Nephron (organoid): ENCODE measurements around the gene LRRC73.
"Not testable (repeated sequence)": the region's sequence is repeated elsewhere in the genome, so short reads cannot be mapped to it uniquely, and the experiment has no call there.

Experiments
- H3K27ac Mint-ChIP-seq, 3 experiments: 2 replicates each; pipeline ENCODE4 v1.8.0; 2020; ENCODE audit warnings: mixed read lengths in 3 of 3, mild to moderate bottlenecking in 2 of 3, moderate library complexity in 1 of 3
- H3K27me3 Mint-ChIP-seq: 2 replicates; pipeline ENCODE4 v1.8.0; 2021; ENCODE audit warnings: low read depth, mild to moderate bottlenecking, moderate library complexity, mixed read lengths
- H3K36me3 Mint-ChIP-seq: 2 replicates; pipeline ENCODE4 v1.8.0; 2020; ENCODE audit warnings: low read depth, mixed read lengths
- H3K4me1 Mint-ChIP-seq: 2 replicates; pipeline ENCODE4 v1.8.0; 2020; ENCODE audit warnings: mixed read lengths
- H3K4me3 Mint-ChIP-seq, 3 experiments: 2 replicates each; pipeline ENCODE4 v1.8.0; 2020; ENCODE audit warnings: mild to moderate bottlenecking in 3 of 3, mixed read lengths in 3 of 3, moderate library complexity in 2 of 3
- H3K9me3 Mint-ChIP-seq: 2 replicates; pipeline ENCODE4 v1.8.0; 2020; ENCODE audit warnings: mixed read lengths
- TF ChIP-seq, protein P1 (sequence below), 3 experiments: fragments of 200-600 bp; sonication (generic); IDR thresholded peaks; one replicate each; pipeline ENCODE4 v1.5.0; 2021; ENCODE audit warnings: antibody characterized with exemption in 3 of 3; ENCODE audit not compliant: unreplicated experiment in 3 of 3

The LRRC73 gene

DNA sequence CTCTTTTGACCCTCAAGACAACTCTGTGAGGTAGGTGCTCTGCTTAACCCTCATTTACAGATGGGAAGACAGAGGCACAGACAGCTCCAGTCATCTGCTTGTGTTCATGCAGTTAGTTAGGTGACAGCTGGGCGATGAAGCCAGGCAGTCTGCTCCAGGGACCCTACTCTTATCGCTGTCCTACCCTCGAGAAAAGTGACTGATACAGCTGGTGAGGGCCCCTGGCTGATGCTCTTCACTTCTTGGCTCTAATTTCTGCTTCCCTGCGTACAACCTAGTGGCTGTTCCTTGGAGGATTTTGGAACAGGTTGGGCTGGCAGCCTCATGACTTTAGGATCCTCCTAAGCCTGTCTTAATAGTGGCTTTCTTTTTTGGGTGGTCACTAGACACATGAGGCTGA lies 41.9 kb downstream of the LRRC73 start:
- TF ChIP-seq, protein P1, sequence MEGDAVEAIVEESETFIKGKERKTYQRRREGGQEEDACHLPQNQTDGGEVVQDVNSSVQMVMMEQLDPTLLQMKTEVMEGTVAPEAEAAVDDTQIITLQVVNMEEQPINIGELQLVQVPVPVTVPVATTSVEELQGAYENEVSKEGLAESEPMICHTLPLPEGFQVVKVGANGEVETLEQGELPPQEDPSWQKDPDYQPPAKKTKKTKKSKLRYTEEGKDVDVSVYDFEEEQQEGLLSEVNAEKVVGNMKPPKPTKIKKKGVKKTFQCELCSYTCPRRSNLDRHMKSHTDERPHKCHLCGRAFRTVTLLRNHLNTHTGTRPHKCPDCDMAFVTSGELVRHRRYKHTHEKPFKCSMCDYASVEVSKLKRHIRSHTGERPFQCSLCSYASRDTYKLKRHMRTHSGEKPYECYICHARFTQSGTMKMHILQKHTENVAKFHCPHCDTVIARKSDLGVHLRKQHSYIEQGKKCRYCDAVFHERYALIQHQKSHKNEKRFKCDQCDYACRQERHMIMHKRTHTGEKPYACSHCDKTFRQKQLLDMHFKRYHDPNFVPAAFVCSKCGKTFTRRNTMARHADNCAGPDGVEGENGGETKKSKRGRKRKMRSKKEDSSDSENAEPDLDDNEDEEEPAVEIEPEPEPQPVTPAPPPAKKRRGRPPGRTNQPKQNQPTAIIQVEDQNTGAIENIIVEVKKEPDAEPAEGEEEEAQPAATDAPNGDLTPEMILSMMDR (IDR thresholded peaks at IDR 0.05; ENCODE audit: unreplicated experiment in 3 of 3): no peak
- H3K9me3 Mint-ChIP-seq: no peaks in the 10 kb centered on the region
- peaks cover 13% of the 10 kb centered on the region for H3K27me3 Mint-ChIP-seq
- H3K4me1 Mint-ChIP-seq: no peaks in the 10 kb centered on the region
- no peak overlapping the region for H3K27ac Mint-ChIP-seq
- no peak overlapping the region for H3K4me3 Mint-ChIP-seq
- H3K36me3 Mint-ChIP-seq: no peaks in the 10 kb centered on the region

DNA sequence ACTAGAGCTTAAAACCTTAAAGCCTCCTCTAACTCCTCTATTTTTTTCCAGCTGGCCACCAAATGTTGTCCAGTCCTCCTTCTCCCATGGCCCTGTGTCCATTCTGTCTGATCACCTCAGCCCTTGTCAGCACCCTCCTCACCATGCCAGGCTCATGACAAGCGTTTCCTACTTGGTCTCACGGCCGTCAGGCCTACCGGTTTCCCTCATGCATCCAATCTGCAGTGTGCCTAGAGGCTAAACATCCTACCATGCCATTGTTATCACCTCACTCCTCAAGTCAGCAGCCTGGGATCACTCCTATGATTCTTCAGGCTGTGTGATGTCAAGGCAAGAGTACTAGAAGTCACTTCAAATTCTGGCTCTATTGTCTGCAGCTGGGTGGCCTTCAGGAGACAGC lies 42.4 kb downstream of the LRRC73 start:
- TF ChIP-seq, protein P1 (IDR thresholded peaks at IDR 0.05; ENCODE audit: unreplicated experiment in 3 of 3): no peak
- no peak overlapping the region for H3K27ac Mint-ChIP-seq
- H3K9me3 Mint-ChIP-seq: no peaks in the 10 kb centered on the region
- no peaks in the 10 kb centered on the region for H3K4me1 Mint-ChIP-seq
- H3K27me3 Mint-ChIP-seq: peaks cover 14% of the 10 kb centered on the region
- no peak overlapping the region for H3K4me3 Mint-ChIP-seq
- no peaks in the 10 kb centered on the region for H3K36me3 Mint-ChIP-seq

DNA sequence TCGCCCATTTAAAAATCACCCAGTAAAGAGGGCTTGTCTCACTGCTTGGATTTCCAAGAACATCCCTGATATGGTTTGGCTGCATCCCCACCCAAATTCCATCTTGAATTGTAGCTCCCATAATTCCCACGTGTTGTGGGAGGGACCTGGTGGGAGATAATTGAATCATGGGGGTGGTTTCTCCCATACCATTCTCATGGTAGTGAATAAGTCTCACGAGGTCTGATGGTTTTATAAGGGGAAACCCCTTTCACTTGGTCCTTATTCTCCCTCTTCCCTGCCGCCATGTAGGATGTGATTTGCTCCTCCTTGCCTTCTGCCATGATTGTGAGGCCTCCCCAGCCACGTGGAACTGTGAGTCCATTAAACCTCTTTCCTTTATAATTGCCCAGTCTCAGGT lies 42.9 kb downstream of the LRRC73 start:
- H3K27ac Mint-ChIP-seq, H3K4me1 Mint-ChIP-seq, H3K4me3 Mint-ChIP-seq, H3K9me3 Mint-ChIP-seq, H3K36me3 Mint-ChIP-seq: not testable (repeated sequence)
- peaks cover 19% of the 10 kb centered on the region for H3K27me3 Mint-ChIP-seq

DNA sequence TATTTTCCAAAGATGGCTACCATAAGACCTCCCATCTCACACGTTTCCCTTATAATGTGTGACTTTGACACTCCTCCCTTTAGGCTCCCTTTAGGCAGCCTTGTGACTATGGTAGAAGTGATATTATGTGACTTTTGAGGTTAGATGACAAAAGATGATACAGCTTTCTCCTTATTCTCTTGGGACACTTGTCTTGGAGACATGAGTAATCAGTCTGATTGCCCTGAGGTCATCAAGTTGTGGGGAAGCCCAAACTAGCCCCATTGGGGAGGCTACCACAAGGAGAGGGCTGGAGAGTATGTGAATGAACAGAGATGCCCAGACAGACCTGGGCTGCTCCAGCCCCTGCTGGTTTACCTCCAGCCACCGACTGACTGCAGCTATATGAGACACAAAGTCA lies 44.2 kb downstream of the LRRC73 start:
- Mint-ChIP-seq H3K36me3 (no peaks in the 10 kb centered on the region), H3K27me3 (peaks cover 30% of the 10 kb centered on the region), H3K4me1 (no peaks in the 10 kb centered on the region), H3K9me3 (no peaks in the 10 kb centered on the region), H3K4me3 (no peak overlapping the region), H3K27ac (no peak overlapping the region)
- TF ChIP-seq, protein P1 (IDR thresholded peaks at IDR 0.05; ENCODE audit: unreplicated experiment in 3 of 3): no peak

DNA sequence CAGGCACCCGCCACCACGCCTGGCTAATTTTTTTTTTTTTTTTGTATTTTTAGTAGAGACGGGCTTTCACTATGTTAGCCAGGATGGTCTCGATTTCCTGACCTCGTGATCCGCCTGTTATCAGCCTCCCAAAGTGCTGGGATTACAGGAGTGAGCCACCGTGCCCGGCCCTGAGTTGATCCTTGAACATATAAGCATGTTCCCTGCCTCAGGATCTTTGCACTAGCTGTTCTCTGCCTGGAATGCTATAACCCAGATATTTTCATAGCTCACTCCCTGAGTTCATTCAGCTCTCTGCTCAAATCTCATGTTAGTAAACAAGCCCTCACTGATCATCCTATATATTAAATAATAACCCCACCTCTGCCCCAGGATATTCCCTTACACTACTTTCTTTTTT lies 45.8 kb downstream of the LRRC73 start:
- H3K27ac Mint-ChIP-seq: no peak overlapping the region
- H3K36me3 Mint-ChIP-seq: no peaks in the 10 kb centered on the region
- TF ChIP-seq, protein P1 (IDR thresholded peaks at IDR 0.05; ENCODE audit: unreplicated experiment in 3 of 3): no peak
- H3K4me1 Mint-ChIP-seq: no peaks in the 10 kb centered on the region
- no peak overlapping the region for H3K4me3 Mint-ChIP-seq
- no peaks in the 10 kb centered on the region for H3K9me3 Mint-ChIP-seq
- H3K27me3 Mint-ChIP-seq: peaks cover 36% of the 10 kb centered on the region

DNA sequence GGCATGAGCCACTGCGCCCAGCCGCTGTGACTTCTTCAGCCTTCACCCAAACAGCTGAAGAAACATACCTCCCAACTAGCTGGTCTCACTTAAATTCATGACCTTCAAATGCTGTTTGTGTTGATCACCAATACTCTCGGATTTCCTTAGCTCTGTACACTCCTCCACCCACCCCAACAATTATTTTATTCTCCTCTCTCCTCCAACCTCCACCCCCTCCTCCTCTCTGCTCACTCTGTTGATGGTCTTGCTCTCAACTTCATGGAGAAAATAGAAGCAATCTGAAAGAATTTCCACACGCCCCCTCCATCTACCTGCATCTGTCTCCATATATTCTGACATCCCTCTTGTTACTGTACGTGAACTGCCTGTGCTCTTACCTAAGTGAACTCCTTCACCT lies 48.2 kb downstream of the LRRC73 start:
- Mint-ChIP-seq H3K9me3 (no peaks in the 10 kb centered on the region), H3K4me3 (no peak overlapping the region), H3K27ac (no peak overlapping the region), H3K27me3 (peaks cover 40% of the 10 kb centered on the region), H3K36me3 (no peaks in the 10 kb centered on the region), H3K4me1 (peaks cover 2% of the 10 kb centered on the region)
- TF ChIP-seq, protein P1 (IDR thresholded peaks at IDR 0.05; ENCODE audit: unreplicated experiment in 3 of 3): no peak
